Liver (tissue), 9 donors: ENCODE data around the gene DNAJA3. TPM values are rescaled to one million over a fixed set of nuclear protein-coding genes. Genes with fewer than 3 reads are reported as not detected.

Experiments
- DNase-seq: peaks from one replicate; pipeline ENCODE4 v3.0.0-alpha.2; 2017; ENCODE audit warnings: low spot score
- H3K27ac ChIP-seq, 2 donors: one replicate each; pipeline ENCODE4 v1.7.0; 2013; ENCODE audit warnings: inconsistent platforms in 2 of 2, low read length in 2 of 2, control low read depth in 1 of 2, low read depth in 1 of 2, mild to moderate bottlenecking in 1 of 2
- H3K27me3 ChIP-seq, 4 donors: one replicate each; pipeline versions ENCODE4 v1.6.1 to v1.7.0; 2013; ENCODE audit warnings: low read length in 3 of 4, inconsistent platforms in 1 of 4, mild to moderate bottlenecking in 1 of 4, moderate library complexity in 1 of 4; ENCODE audit not compliant: control insufficient read depth in 4 of 4, insufficient read depth in 4 of 4
- H3K36me3 ChIP-seq, 4 donors: one replicate each; pipeline versions ENCODE4 v1.6.1 to v1.7.0; 2013; ENCODE audit warnings: low read length in 3 of 4, mild to moderate bottlenecking in 3 of 4, low read depth in 1 of 4, moderate library complexity in 1 of 4; ENCODE audit not compliant: control insufficient read depth in 4 of 4, insufficient read depth in 3 of 4
- H3K4me1 ChIP-seq, 4 donors: one replicate each; pipeline versions ENCODE4 v1.6.1 to v1.7.0; 2013; ENCODE audit warnings: low read length in 3 of 4, mild to moderate bottlenecking in 3 of 4, moderate library complexity in 1 of 4; ENCODE audit not compliant: control insufficient read depth in 4 of 4, insufficient read depth in 4 of 4
- H3K4me3 ChIP-seq, 3 donors: one replicate each; pipeline versions ENCODE4 v1.6.1 to v1.7.0; 2013; ENCODE audit warnings: low read length in 3 of 3, control low read depth in 1 of 3, low read depth in 1 of 3, mild to moderate bottlenecking in 1 of 3
- H3K9ac ChIP-seq, 2 donors: one replicate each; pipeline ENCODE4 v1.7.0; 2013; ENCODE audit warnings: low read length in 2 of 2, mild to moderate bottlenecking in 2 of 2, moderate library complexity in 2 of 2, control low read depth in 1 of 2, low read depth in 1 of 2
- H3K9me3 ChIP-seq, 4 donors: one replicate each; pipeline versions ENCODE4 v1.6.1 to v1.7.0; 2013; ENCODE audit warnings: low read length in 3 of 4; ENCODE audit not compliant: control insufficient read depth in 4 of 4
- ATF3 ChIP-seq: IDR thresholded peaks from 2 replicates; pipeline ENCODE4 v1.6.1; 2016; ENCODE audit warnings: antibody characterized with exemption
- EGR1 ChIP-seq, 2 donors: IDR thresholded peaks; 2 replicates each; pipeline ENCODE4 v1.6.1; 2016 to 2018; ENCODE audit warnings: antibody characterized with exemption in 2 of 2, low read depth in 2 of 2
- FOXA1 ChIP-seq: IDR thresholded peaks from 2 replicates; pipeline ENCODE4 v1.6.1; 2016; ENCODE audit warnings: antibody characterized with exemption
- FOXA2 ChIP-seq: IDR thresholded peaks from 2 replicates; pipeline ENCODE4 v1.6.1; 2016; ENCODE audit warnings: antibody characterized with exemption
- GABPA ChIP-seq, 2 donors: IDR thresholded peaks in 1 of 2; conservative IDR thresholded peaks in 1 of 2; 2 replicates each; pipeline ENCODE4 v1.6.1; 2016; ENCODE audit warnings: antibody characterized with exemption in 2 of 2, mild to moderate bottlenecking in 1 of 2, moderate library complexity in 1 of 2
- HNF4A ChIP-seq, 2 donors: conservative IDR thresholded peaks; 2 replicates each; pipeline ENCODE4 v1.6.1; 2016; ENCODE audit warnings: antibody characterized with exemption in 2 of 2, mild to moderate bottlenecking in 2 of 2
- HNF4G ChIP-seq: IDR thresholded peaks from 2 replicates; pipeline ENCODE4 v1.6.1; 2016; ENCODE audit warnings: antibody characterized with exemption
- MAX ChIP-seq: IDR thresholded peaks from 2 replicates; pipeline ENCODE4 v1.6.1; 2016; ENCODE audit warnings: antibody characterized with exemption
- NR2F2 ChIP-seq: IDR thresholded peaks from 2 replicates; pipeline ENCODE4 v1.6.1; 2016; ENCODE audit warnings: antibody characterized with exemption
- RAD21 ChIP-seq, 2 donors: IDR thresholded peaks; 2 replicates each; pipeline ENCODE4 v1.6.1; 2016; ENCODE audit warnings: antibody characterized with exemption in 2 of 2, mild to moderate bottlenecking in 2 of 2
- REST ChIP-seq: IDR thresholded peaks from 2 replicates; pipeline ENCODE4 v1.6.1; 2016; ENCODE audit warnings: antibody characterized with exemption, mild to moderate bottlenecking
- RXRA ChIP-seq, 2 donors: IDR thresholded peaks; 2 replicates each; pipeline ENCODE4 v1.6.1; 2017 to 2018; ENCODE audit warnings: antibody characterized with exemption in 2 of 2, mild to moderate bottlenecking in 1 of 2
- SP1 ChIP-seq: IDR thresholded peaks from 2 replicates; pipeline ENCODE4 v1.6.1; 2018; ENCODE audit warnings: antibody characterized with exemption, mild to moderate bottlenecking
- TAF1 ChIP-seq: conservative IDR thresholded peaks from 2 replicates; pipeline ENCODE4 v1.6.1; 2016; ENCODE audit warnings: antibody characterized with exemption, mild to moderate bottlenecking
- YY1 ChIP-seq: IDR thresholded peaks from 2 replicates; pipeline ENCODE4 v1.6.1; 2016; ENCODE audit warnings: antibody characterized with exemption, mild to moderate bottlenecking
- whole genome bisulfite sequencing: extraction: QIAGEN DNeasy Blood & Tissue Kit; methylation state at CpG from one replicate; pipeline ENCODE4 v1.1.7; 2013; 5-methylcytosine and 5-hydroxymethylcytosine counted together
- polyA plus RNA-seq, 2 donors: library from polyadenylated mRNA; stranded (reverse) in 1 of 2; unstranded in 1 of 2; fragments of 200-250 nt in 1 of 2; fragments of >200 nt in 1 of 2; fragmentation: Nextera tagmentation in 1 of 2; extraction: Ambion mirVana in 1 of 2; gene quantifications; one replicate each; pipeline versions ENCODE4 v1.2.1 to v1.2.3, GENCODE V29; 2013 to 2015
- total RNA-seq, 2 donors: library from RNA; depleted of rRNA; stranded (reverse); fragments of >200 nt; gene quantifications; one replicate each; pipeline ENCODE4 v1.2.3, GENCODE V29; 2014
- donor health status: healthy.
- donor health status: healthy.
- donor health status: healthy.
- donor health status: healthy.
- donor health status: healthy.

Gene DNAJA3
- total and polyA plus RNA-seq, 4 donors = 39.6 to 86.3 (median 65.6) TPM

- TF ChIP-seq REST (no peak), RAD21 (IDR thresholded peaks at IDR 0.05) (no peak), NR2F2 (no peak)
These were observed 30.3 kb downstream of the DNAJA3 start (continued) for GRCh38 chr16:4455951-4456350.

GRCh38 chr16:4460936-4461249, 35.2 kb downstream of the DNAJA3 start:
- Histone ChIP-seq H3K4me1 (peaks cover 5 to 13% (median 7%) of the 10 kb centered on the region in 4 donors), H3K27ac (no peak overlapping the region), H3K9me3 (no peaks in the 10 kb centered on the region), H3K36me3 (peaks cover 14 to 34% (median 25%) of the 10 kb centered on the region in 4 donors), H3K9ac (no peak overlapping the region), H3K4me3 (no peak overlapping the region), H3K27me3 (no peaks in the 10 kb centered on the region)
- 92% methylated on average over 5 of the region's 5 CpGs for WGBS
- TF ChIP-seq HNF4G = no peak
- TF ChIP-seq REST = no peak
- TF ChIP-seq TAF1 = no peak
- TF ChIP-seq FOXA2 = no peak
- TF ChIP-seq SP1 = no peak
- TF ChIP-seq HNF4A (conservative IDR thresholded peaks at IDR 0.05) = no peak
- TF ChIP-seq RXRA (IDR thresholded peaks at IDR 0.05) = no peak
- no peak for TF ChIP-seq FOXA1
- no peak for TF ChIP-seq RAD21 (IDR thresholded peaks at IDR 0.05)
- DNase-seq = no peak

- Histone ChIP-seq H3K27ac (no peak overlapping the region), H3K9ac (no peak overlapping the region), H3K9me3 (no peaks in the 10 kb centered on the region), H3K36me3 (peaks cover 12 to 34% (median 22%) of the 10 kb centered on the region in 4 donors), H3K27me3 (no peaks in the 10 kb centered on the region), H3K4me3 (no peak overlapping the region), H3K4me1 (peaks cover 5 to 13% (median 7%) of the 10 kb centered on the region in 4 donors)
- no peak for DNase-seq
- WGBS = 90% methylated on average over 27 of the region's 27 CpGs
- TF ChIP-seq HNF4G (no peak), RXRA (IDR thresholded peaks at IDR 0.05) (no peak), HNF4A (conservative IDR thresholded peaks at IDR 0.05) (no peak), SP1 (no peak), FOXA1 (no peak), FOXA2 (no peak), ATF3 (no peak), NR2F2 (no peak), RAD21 (IDR thresholded peaks at IDR 0.05) (no peak), EGR1 (IDR thresholded peaks at IDR 0.05; ENCODE audit: low read depth in 2 of 2) (no peak), MAX (no peak), YY1 (no peak), TAF1 (no peak), REST (no peak), GABPA (IDR thresholded peaks at IDR 0.05 in 1 of 2, conservative IDR thresholded peaks at IDR 0.05 in 1 of 2) (no peak)
These were observed 35.8 kb downstream of the DNAJA3 start for GRCh38 chr16:4461250-4462085.
